ENCODE results near the gene TUBGCP2. TPM values are rescaled to one million over a fixed set of nuclear protein-coding genes. Genes with fewer than 3 reads are reported as not detected.

Gene TUBGCP2
- total RNA-seq, 1 donor from 2014 or later, result 50.7 TPM

- Mint-ChIP-seq H3K4me3 (ENCODE audit: unreplicated experiment) (no peak overlapping the region), H3K27me3 (ENCODE audit: unreplicated experiment) (peaks cover 12% of the 10 kb centered on the region), H3K9me3 (ENCODE audit: unreplicated experiment) (no peaks in the 10 kb centered on the region), H3K36me3 (ENCODE audit: low read depth, unreplicated experiment) (no peaks in the 10 kb centered on the region), H3K27ac (ENCODE audit: unreplicated experiment) (no peak overlapping the region), H3K4me1 (ENCODE audit: unreplicated experiment) (no peaks in the 10 kb centered on the region)
- no peak for TF ChIP-seq CTCF (IDR thresholded peaks at IDR 0.05; ENCODE audit: unreplicated experiment)
- no peak for DNase-seq (ENCODE audit: low spot score)
These were observed 47.3 kb upstream of the TUBGCP2 start for GRCh38 chr10:133355991-133356390.

GRCh38 chr10:133355266-133355665, 46.6 kb upstream of the TUBGCP2 start:
- H3K27me3 Mint-ChIP-seq (ENCODE audit: unreplicated experiment), result peaks cover 12% of the 10 kb centered on the region
- no peaks in the 10 kb centered on the region for H3K36me3 Mint-ChIP-seq (ENCODE audit: low read depth, unreplicated experiment)
- no peak for TF ChIP-seq CTCF (IDR thresholded peaks at IDR 0.05; ENCODE audit: unreplicated experiment)
- no peak overlapping the region for H3K4me3 Mint-ChIP-seq (ENCODE audit: unreplicated experiment)
- H3K27ac Mint-ChIP-seq (ENCODE audit: unreplicated experiment), result no peak overlapping the region
- DNase-seq (ENCODE audit: low spot score), result no peak
- H3K9me3 Mint-ChIP-seq (ENCODE audit: unreplicated experiment), result no peaks in the 10 kb centered on the region
- H3K4me1 Mint-ChIP-seq (ENCODE audit: unreplicated experiment), result no peaks in the 10 kb centered on the region

GRCh38 chr10:133354672-133355240, 46.1 kb upstream of the TUBGCP2 start:
- Mint-ChIP-seq H3K27ac (ENCODE audit: unreplicated experiment) (no peak overlapping the region), H3K27me3 (ENCODE audit: unreplicated experiment) (peaks cover 7% of the 10 kb centered on the region), H3K4me3 (ENCODE audit: unreplicated experiment) (no peak overlapping the region), H3K9me3 (ENCODE audit: unreplicated experiment) (no peaks in the 10 kb centered on the region), H3K36me3 (ENCODE audit: low read depth, unreplicated experiment) (no peaks in the 10 kb centered on the region), H3K4me1 (ENCODE audit: unreplicated experiment) (no peaks in the 10 kb centered on the region)
- DNase-seq (ENCODE audit: low spot score), result no peak
- no peak for TF ChIP-seq CTCF (IDR thresholded peaks at IDR 0.05; ENCODE audit: unreplicated experiment)

DNA sequence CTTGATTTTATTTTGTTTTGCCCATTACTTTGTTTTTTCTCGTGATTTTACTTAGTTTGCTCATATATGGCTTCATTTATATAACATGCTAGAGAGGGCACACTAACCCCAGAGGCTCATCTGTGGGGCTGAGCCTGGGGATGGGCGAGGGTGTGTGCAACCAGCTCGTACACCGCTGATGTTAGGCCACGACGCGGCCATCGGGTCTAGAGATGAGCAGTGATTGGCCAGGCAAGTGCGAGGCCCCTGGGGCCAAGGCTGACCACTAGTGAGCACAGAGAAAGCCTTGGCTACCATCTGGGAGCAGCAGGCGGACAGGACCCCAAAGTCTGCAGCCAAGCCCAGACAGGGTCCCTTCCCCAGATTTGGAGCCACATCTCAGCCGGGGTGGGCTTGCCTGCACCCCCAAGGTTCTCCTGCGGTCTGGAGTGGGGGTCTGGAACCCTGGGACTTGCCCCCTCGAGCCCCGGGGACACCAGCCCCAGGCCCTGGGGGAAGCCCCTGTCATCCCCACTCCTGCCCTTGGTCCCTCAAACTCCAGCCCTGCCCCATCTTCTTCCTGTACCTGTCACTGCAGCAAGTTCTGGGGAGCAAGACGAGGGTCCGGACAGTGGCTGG, 45.4 kb upstream of the TUBGCP2 start:
- TF ChIP-seq CTCF (IDR thresholded peaks at IDR 0.05; ENCODE audit: unreplicated experiment), result no peak
- no peak for DNase-seq (ENCODE audit: low spot score)
- H3K27ac Mint-ChIP-seq (ENCODE audit: unreplicated experiment), result peak overlapping the region; percentile 52
- H3K36me3 Mint-ChIP-seq (ENCODE audit: low read depth, unreplicated experiment), result no peaks in the 10 kb centered on the region
- no peak overlapping the region for H3K4me3 Mint-ChIP-seq (ENCODE audit: unreplicated experiment)
- H3K9me3 Mint-ChIP-seq (ENCODE audit: unreplicated experiment), result no peaks in the 10 kb centered on the region
- no peaks in the 10 kb centered on the region for H3K4me1 Mint-ChIP-seq (ENCODE audit: unreplicated experiment)
- peaks cover 7% of the 10 kb centered on the region for H3K27me3 Mint-ChIP-seq (ENCODE audit: unreplicated experiment)

- Mint-ChIP-seq H3K27ac (ENCODE audit: unreplicated experiment) (no peak overlapping the region), H3K27me3 (ENCODE audit: unreplicated experiment) (peaks cover 7% of the 10 kb centered on the region), H3K36me3 (ENCODE audit: low read depth, unreplicated experiment) (no peaks in the 10 kb centered on the region), H3K9me3 (ENCODE audit: unreplicated experiment) (no peaks in the 10 kb centered on the region), H3K4me3 (ENCODE audit: unreplicated experiment) (no peak overlapping the region), H3K4me1 (ENCODE audit: unreplicated experiment) (no peaks in the 10 kb centered on the region)
- TF ChIP-seq CTCF (IDR thresholded peaks at IDR 0.05; ENCODE audit: unreplicated experiment), result no peak
- no peak for DNase-seq (ENCODE audit: low spot score)
These were observed 44.7 kb upstream of the TUBGCP2 start for GRCh38 chr10:133353202-133353959.

Data from endothelial cell (in vitro differentiated cells).